Endothelial cell of umbilical vein (primary cell): ENCODE data around the gene STK11IP.

Experiments
- CTCF ChIP-seq, 2 donors: IDR thresholded peaks; 1 replicate in 1 of 2; 2 replicates in 1 of 2; pipeline ENCODE4 v1.5.1; 2011; ENCODE audit warnings: low read length in 2 of 2, mild to moderate bottlenecking in 2 of 2, moderate library complexity in 2 of 2, control low read depth in 1 of 2, inconsistent platforms in 1 of 2, low read depth in 1 of 2; ENCODE audit not compliant: insufficient read depth in 1 of 2; ENCODE audit errors: extremely low read depth in 1 of 2
- GATA2 ChIP-seq: IDR thresholded peaks from 2 replicates; pipeline ENCODE4 v1.7.0; 2011; ENCODE audit warnings: low read depth, mild to moderate bottlenecking, moderate library complexity, mixed read lengths, low read length; ENCODE audit not compliant: insufficient read length, insufficient read depth
- POLR2A ChIP-seq: IDR thresholded peaks from 2 replicates; pipeline ENCODE4 v1.6.1; 2012; ENCODE audit warnings: low read depth, mild to moderate bottlenecking, control low read depth, low read length
- POLR2AphosphoS5 ChIP-seq: IDR thresholded peaks from 2 replicates; pipeline ENCODE4 v1.6.1; 2012; ENCODE audit warnings: low read depth, mild to moderate bottlenecking, control low read depth, low read length, moderate library complexity; ENCODE audit not compliant: insufficient read depth

- no peak for TF ChIP-seq POLR2A
- TF ChIP-seq CTCF (IDR thresholded peaks at IDR 0.05; ENCODE audit: extremely low read depth in 1 of 2, insufficient read depth in 1 of 2, low read depth in 1 of 2, low read length in 2 of 2) = no peak
- no peak for TF ChIP-seq POLR2AphosphoS5
- TF ChIP-seq GATA2 = no peak
These were observed 35.1 kb downstream of the STK11IP start for GRCh38 chr2:219632760-219633105.
